HepG2 (cell line): ENCODE data around the gene GRIK4. TPM values are rescaled to one million over a fixed set of nuclear protein-coding genes. Genes with fewer than 3 reads are reported as not detected.

Source experiments
- ATAC-seq: fragments of 200-7000 bp; cut with Tn5 transposase; 3 replicates; pipeline ENCODE4 v1.9.1; 2020; ENCODE audit warnings: mild to moderate bottlenecking, moderate library complexity
- BruUV-seq: library from RNA; stranded (reverse); fragments of 400-500 nt; replicated peaks from 2 replicates; lab custom pipeline; 2021; lab: Mats Ljungman, UMichigan
- CTCF ChIA-PET: fragments of 300-600 bp; formaldehyde crosslinking; extraction: SDS; loops from one replicate; lab custom pipeline; 2021; ENCODE audit warnings: low total read pairs, inconsistent platforms, low intra/inter-chr PET ratio; lab: Yijun Ruan, JAX
- POLR2A ChIA-PET: fragments of 350-600 bp; sonication (Branson Sonifier 250); formaldehyde crosslinking; loops from one replicate; lab custom pipeline; 2020; ENCODE audit warnings: antibody characterized with exemption, inconsistent platforms; lab: Yijun Ruan, JAX
- DNase-seq: peaks from one replicate; pipeline ENCODE4 v3.0.0-alpha.2; 2015; ENCODE audit warnings: low spot score
- FAIRE-seq: peaks from 3 replicates; lab custom pipeline; 2011; peaks lifted over from hg19 to GRCh38; lab: Jason Lieb, UNC
- H2AFZ ChIP-seq: one replicate; pipeline ENCODE4 v1.6.1; 2011; ENCODE audit warnings: low read length, inconsistent platforms
- H3K27ac ChIP-seq: fragments of 300-600 bp; 3 replicates; pipeline ENCODE4 v1.8.0; 2011; ENCODE audit warnings: mixed run types, mild to moderate bottlenecking, mixed read lengths, low read length, inconsistent platforms; ENCODE audit not compliant: insufficient read depth; ENCODE audit errors: extremely low read length
- H3K27me3 ChIP-seq, 2 experiments: fragments of 200-600 bp in 1 of 2; 2 replicates in 1 of 2; 3 replicates in 1 of 2; pipeline versions ENCODE4 v1.6.0 to v1.8.0; 2011; ENCODE audit warnings: low read length in 2 of 2, mild to moderate bottlenecking in 2 of 2, moderate library complexity in 2 of 2, inconsistent platforms in 1 of 2; ENCODE audit not compliant: insufficient read depth in 2 of 2, control insufficient read depth in 1 of 2
- H3K36me3 ChIP-seq, 2 experiments: fragments of 200-600 bp in 1 of 2; replicated peaks in 1 of 2; 2 replicates in 1 of 2; 3 replicates in 1 of 2; pipeline versions ENCODE4 v1.5.1 to v1.8.0; 2011; ENCODE audit warnings: low read length in 2 of 2, inconsistent platforms in 1 of 2; ENCODE audit not compliant: insufficient read depth in 2 of 2, control insufficient read depth in 1 of 2
- H3K4me1 ChIP-seq: 2 replicates; pipeline ENCODE4 v1.5.1; 2012; ENCODE audit warnings: low read length, inconsistent platforms; ENCODE audit not compliant: insufficient read depth
- H3K4me2 ChIP-seq: 2 replicates; pipeline ENCODE4 v1.6.0; 2011; ENCODE audit warnings: low read depth, low read length, inconsistent platforms
- H3K4me3 ChIP-seq, 3 experiments: fragments of 200-600 bp in 1 of 3; sonication (generic), shearing (Covaris generic) in 1 of 3; replicated peaks in 1 of 3; 2 replicates each; pipeline ENCODE4 v1.5.1; 2011 to 2016; ENCODE audit warnings: low read length in 3 of 3, inconsistent platforms in 2 of 3, low read depth in 2 of 3, mild to moderate bottlenecking in 2 of 3, control low read depth in 1 of 3, mixed read lengths in 1 of 3; ENCODE audit not compliant: insufficient read depth in 1 of 3
- H3K79me2 ChIP-seq: one replicate; pipeline ENCODE4 v1.6.1; 2011; ENCODE audit warnings: low read length, inconsistent platforms; ENCODE audit not compliant: insufficient read depth
- H3K9ac ChIP-seq: 2 replicates; pipeline ENCODE4 v1.6.0; 2011; ENCODE audit warnings: mild to moderate bottlenecking, low read depth, low read length, inconsistent platforms; ENCODE audit not compliant: insufficient read depth
- H3K9me3 ChIP-seq: 2 replicates; pipeline ENCODE4 v1.5.1; 2012; ENCODE audit warnings: mild to moderate bottlenecking, low read length
- H4K20me1 ChIP-seq: 2 replicates; pipeline ENCODE4 v1.6.0; 2011; ENCODE audit warnings: inconsistent platforms, mild to moderate bottlenecking, low read length, moderate library complexity; ENCODE audit not compliant: insufficient read depth
- CEBPB ChIP-seq: IDR thresholded peaks from 2 replicates; pipeline ENCODE4 v1.6.1; 2011; ENCODE audit warnings: low read depth, low read length, improper control_type of control experiment, borderline replicate concordance
- CEBPG ChIP-seq: IDR thresholded peaks from 2 replicates; pipeline ENCODE4 v1.6.1; 2016
- EP300 ChIP-seq, 3 experiments: sonication (generic) in 1 of 3; formaldehyde crosslinking in 1 of 3; IDR thresholded peaks; 2 replicates each; pipeline versions ENCODE4 v1.5.1 to v1.6.1; 2011 to 2020; ENCODE audit warnings: low read depth in 2 of 3, low read length in 2 of 3, borderline replicate concordance in 1 of 3, improper control_type of control experiment in 1 of 3, mild to moderate bottlenecking in 1 of 3, missing genetic modification reagents in 1 of 3, moderate library complexity in 1 of 3
- HNF4A ChIP-seq: sonication (generic); formaldehyde crosslinking; IDR thresholded peaks from 2 replicates; pipeline ENCODE4 v1.4.0; 2020; ENCODE audit warnings: missing genetic modification reagents
- HNF4G ChIP-seq, 2 experiments: sonication (generic) in 1 of 2; formaldehyde crosslinking in 1 of 2; IDR thresholded peaks; 2 replicates each; pipeline versions ENCODE4 v1.4.0 to v1.6.1; 2011 to 2020; ENCODE audit warnings: borderline replicate concordance in 2 of 2, low read depth in 2 of 2, mild to moderate bottlenecking in 2 of 2, low read length in 1 of 2, missing genetic modification reagents in 1 of 2, moderate library complexity in 1 of 2
- MED1 ChIP-seq: sonication (generic); formaldehyde crosslinking; IDR thresholded peaks from 2 replicates; pipeline ENCODE4 v1.4.0; 2020; ENCODE audit warnings: missing genetic modification reagents
- TAF1 ChIP-seq: sonication (generic); formaldehyde crosslinking; IDR thresholded peaks from 2 replicates; pipeline ENCODE4 v1.4.0; 2020; ENCODE audit warnings: missing genetic modification reagents
- ZNF496 ChIP-seq: sonication (generic); formaldehyde crosslinking; IDR thresholded peaks from 2 replicates; pipeline ENCODE4 v1.8.1; 2023; ENCODE audit warnings: mild to moderate bottlenecking, moderate library complexity, missing genetic modification reagents; ENCODE audit not compliant: insufficient replicate concordance
- WGBS: methylation state at CpG from one replicate; pipeline ENCODE4 v1.1.6; 2017; ENCODE audit warnings: low lambda C conversion rate; 5-methylcytosine and 5-hydroxymethylcytosine counted together
- in situ Hi-C: cut with HindIII; loops from 2 replicates; pipeline ENCODE4 v1.10.0; 2017; ENCODE audit warnings: low pct_unique_long_range_greater_than_20kb; ENCODE audit not compliant: extremely low pct_ligation_motif_present
- intact Hi-C: fragments of 100-400 bp; cut with micrococcal nuclease; formaldehyde crosslinking; loops from one replicate; pipeline ENCODE4 v1.10.0; 2022; ENCODE audit not compliant: unreplicated experiment
- polyA plus RNA-seq, 8 experiments: library from polyadenylated mRNA; depleted of rRNA in 3 of 8; stranded (reverse) in 7 of 8; unstranded in 1 of 8; fragments of >200 nt; fragmentation: Illumina TruSeq in 4 of 8; extraction: Trizol in 4 of 8; gene quantifications; 2 replicates each; pipeline versions ENCODE4 v1.2.1 to v1.2.3, GENCODE V29; 2011 to 2016; ENCODE audit warnings: low read depth in 4 of 8, missing spikeins in 1 of 8, mixed read lengths in 1 of 8; ENCODE audit not compliant: insufficient read depth in 1 of 8
- total RNA-seq, 5 experiments: library from RNA; depleted of rRNA; stranded (reverse); fragments of >200 nt; fragmentation: Illumina TruSeq; extraction: Trizol; gene quantifications; 2 replicates each; pipeline ENCODE4 v1.2.3, GENCODE V29; 2016; ENCODE audit warnings: low read depth in 1 of 5
- TF ChIP-seq, protein P1 (sequence below), 2 experiments: fragments of 450-650 bp in 1 of 2; sonication (generic) in 1 of 2; formaldehyde crosslinking; IDR thresholded peaks; 2 replicates each; pipeline versions ENCODE4 v1.5.0 to v1.8.0; 2020 to 2022; ENCODE audit warnings: mild to moderate bottlenecking in 1 of 2, missing genetic modification reagents in 1 of 2

GRIK4 gene
- total and polyA plus RNA-seq, 2 of the 13 experiments (the other 11 are each of a cell fraction or from before 2014, with no cell fraction given): 0.04 to 0.07 TPM

GRCh38 chr11:120839846-120840402, 328.4 kb downstream of the GRIK4 start (continued):
- TF ChIP-seq, protein P1, sequence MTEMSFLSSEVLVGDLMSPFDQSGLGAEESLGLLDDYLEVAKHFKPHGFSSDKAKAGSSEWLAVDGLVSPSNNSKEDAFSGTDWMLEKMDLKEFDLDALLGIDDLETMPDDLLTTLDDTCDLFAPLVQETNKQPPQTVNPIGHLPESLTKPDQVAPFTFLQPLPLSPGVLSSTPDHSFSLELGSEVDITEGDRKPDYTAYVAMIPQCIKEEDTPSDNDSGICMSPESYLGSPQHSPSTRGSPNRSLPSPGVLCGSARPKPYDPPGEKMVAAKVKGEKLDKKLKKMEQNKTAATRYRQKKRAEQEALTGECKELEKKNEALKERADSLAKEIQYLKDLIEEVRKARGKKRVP (CRISPR knock-in tag; IDR thresholded peaks at IDR 0.05): peak in 1 of 2 experiments; percentile 89; a peak in 2 of 4 replicates

- DNase-seq (no peak), FAIRE-seq (no peak), ATAC-seq (peak; percentile 43)
- Histone ChIP-seq H3K27me3 (no peaks in the 10 kb centered on the region), H3K36me3 (no peaks in the 10 kb centered on the region), H2AFZ (no peak overlapping the region), H3K4me2 (peak overlapping the region; percentile 62), H3K4me3 (peak overlapping the region in 1 of 3 experiments; percentile 36; a peak in 1 of 6 replicates), H3K27ac (peak overlapping the region; percentile 42), H3K9me3 (no peaks in the 10 kb centered on the region), H3K4me1 (peaks cover 51% of the 10 kb centered on the region), H3K79me2 (no peaks in the 10 kb centered on the region), H4K20me1 (no peaks in the 10 kb centered on the region), H3K9ac (no peak overlapping the region)
- WGBS: 0% methylated on average over 1 of the region's 1 CpG
- TF ChIP-seq HNF4A: peak; percentile 56
- TF ChIP-seq HNF4G (IDR thresholded peaks at IDR 0.05; ENCODE audit: borderline replicate concordance, low read depth, low read length): peak; percentile 55
- no peak for TF ChIP-seq HNF4G (CRISPR knock-in tag; IDR thresholded peaks at IDR 0.05; ENCODE audit: borderline replicate concordance, low read depth)
- 0 out of 2 replicates have a peak, but pooled peaks have one; percentile 11 for TF ChIP-seq MED1 (CRISPR knock-in tag)
- peak; percentile 57 for TF ChIP-seq CEBPG (CRISPR knock-in tag)
- TF ChIP-seq EP300 (IDR thresholded peaks at IDR 0.05; ENCODE audit: low read depth in 2 of 2, low read length in 2 of 2): peak in 1 of 2 experiments; percentile 52; a peak in 1 of 4 replicates
- TF ChIP-seq EP300 (CRISPR knock-in tag; IDR thresholded peaks at IDR 0.05; ENCODE audit: borderline replicate concordance): no peak
- no peak for TF ChIP-seq TAF1 (CRISPR knock-in tag)
- TF ChIP-seq CEBPB: peak; percentile 36; the same call in 1 of the 2 replicates
- TF ChIP-seq ZNF496 (CRISPR knock-in tag): no peak
- POLR2A ChIA-PET: no interaction called here
- intact Hi-C loops (no loop called here), in situ Hi-C loops (no loop called here)
- BruUV-seq: no TSS peak
- CTCF ChIA-PET: no interaction called here
Measured at GRCh38 chr11:120840661-120841060, 329.1 kb downstream of the GRIK4 start.
